ENCODE results near the gene GMDS.
"Not testable (repeated sequence)": the region's sequence is repeated elsewhere in the genome, so short reads cannot be mapped to it uniquely, and the experiment has no call there.

The GMDS gene

DNA sequence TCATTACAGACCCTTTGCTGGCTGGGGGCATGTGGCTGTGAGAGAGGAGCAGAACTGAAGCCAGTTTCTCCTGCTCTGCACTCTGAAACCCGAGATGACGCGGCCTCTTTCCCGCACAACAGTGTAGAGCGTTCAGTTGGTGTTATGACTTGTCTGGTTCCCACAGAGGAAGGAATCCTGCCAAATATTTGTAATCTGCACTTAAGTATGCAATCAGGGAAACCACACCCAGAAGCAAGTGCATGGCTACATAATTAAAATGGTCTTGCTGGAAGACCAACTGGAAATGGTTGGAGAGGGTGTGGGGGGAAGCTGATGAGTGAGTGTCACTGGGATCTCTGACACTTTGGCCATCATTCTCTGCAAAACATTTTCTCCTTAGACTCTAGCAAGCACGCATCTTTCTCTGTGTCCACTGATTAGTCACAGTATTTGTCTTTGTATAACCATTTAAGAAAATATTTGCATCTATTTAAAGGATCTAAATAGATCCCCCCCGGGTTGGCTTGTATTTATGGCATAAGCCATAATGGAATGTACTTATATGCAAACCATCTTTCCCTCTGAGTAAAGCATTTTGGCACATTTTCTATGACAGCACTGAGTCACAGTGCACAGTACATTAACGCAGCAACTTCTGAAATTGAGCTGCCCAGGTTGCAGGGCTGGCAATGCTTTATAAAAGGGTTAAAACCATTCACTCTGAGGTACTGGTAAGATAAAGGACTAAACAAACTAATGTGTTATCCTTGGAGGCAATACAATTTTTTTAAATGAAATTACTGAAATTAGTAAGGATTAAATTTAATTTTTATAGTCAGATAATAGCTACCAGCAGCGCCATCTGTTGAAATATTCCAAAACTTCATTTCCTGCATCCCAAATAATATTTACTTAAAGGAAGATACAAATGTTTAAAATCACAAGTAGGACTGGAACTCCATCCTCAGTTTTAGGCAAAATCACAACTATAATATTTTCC lies 559.0 kb downstream of the GMDS start:
- Histone ChIP-seq H3K9me3 (ENCODE audit: low read length) (no peaks in the 10 kb centered on the region), H3K36me3 (ENCODE audit: insufficient read depth, low read length) (no peaks in the 10 kb centered on the region), H3K4me1 (ENCODE audit: insufficient read depth, low read length) (no peaks in the 10 kb centered on the region), H3K4me3 (ENCODE audit: low read depth in 1 of 2, low read length in 2 of 2) (no peak overlapping the region), H3K27ac (ENCODE audit: low read depth, low read length) (no peak overlapping the region), H3K9ac (ENCODE audit: low read length) (no peak overlapping the region), H3K27me3 (ENCODE audit: control insufficient read depth in 1 of 2, insufficient read depth in 2 of 2, low read length in 2 of 2) (no peaks in the 10 kb centered on the region)

GRCh38 chr6:1679688-1680068 lies 565.7 kb downstream of the GMDS start:
- H3K9ac ChIP-seq (ENCODE audit: low read length): no peak overlapping the region
- H3K27ac ChIP-seq (ENCODE audit: low read depth, low read length): no peak overlapping the region
- no peak overlapping the region for H3K4me3 ChIP-seq (ENCODE audit: low read depth in 1 of 2, low read length in 2 of 2)
- H3K9me3 ChIP-seq (ENCODE audit: low read length): no peaks in the 10 kb centered on the region
- no peaks in the 10 kb centered on the region for H3K36me3 ChIP-seq (ENCODE audit: insufficient read depth, low read length)
- no peaks in the 10 kb centered on the region for H3K27me3 ChIP-seq (ENCODE audit: control insufficient read depth in 1 of 2, insufficient read depth in 2 of 2, low read length in 2 of 2)
- H3K4me1 ChIP-seq (ENCODE audit: insufficient read depth, low read length): peaks cover 5% of the 10 kb centered on the region

- Histone ChIP-seq H3K9me3 (ENCODE audit: low read length) (no peaks in the 10 kb centered on the region), H3K4me3 (ENCODE audit: low read depth in 1 of 2, low read length in 2 of 2) (no peak overlapping the region), H3K36me3 (ENCODE audit: insufficient read depth, low read length) (no peaks in the 10 kb centered on the region), H3K27me3 (ENCODE audit: control insufficient read depth in 1 of 2, insufficient read depth in 2 of 2, low read length in 2 of 2) (no peaks in the 10 kb centered on the region), H3K9ac (ENCODE audit: low read length) (no peak overlapping the region), H3K27ac (ENCODE audit: low read depth, low read length) (no peak overlapping the region), H3K4me1 (ENCODE audit: insufficient read depth, low read length) (peaks cover 5% of the 10 kb centered on the region)
Measured at GRCh38 chr6:1679031-1679687, 566.2 kb downstream of the GMDS start.

DNA sequence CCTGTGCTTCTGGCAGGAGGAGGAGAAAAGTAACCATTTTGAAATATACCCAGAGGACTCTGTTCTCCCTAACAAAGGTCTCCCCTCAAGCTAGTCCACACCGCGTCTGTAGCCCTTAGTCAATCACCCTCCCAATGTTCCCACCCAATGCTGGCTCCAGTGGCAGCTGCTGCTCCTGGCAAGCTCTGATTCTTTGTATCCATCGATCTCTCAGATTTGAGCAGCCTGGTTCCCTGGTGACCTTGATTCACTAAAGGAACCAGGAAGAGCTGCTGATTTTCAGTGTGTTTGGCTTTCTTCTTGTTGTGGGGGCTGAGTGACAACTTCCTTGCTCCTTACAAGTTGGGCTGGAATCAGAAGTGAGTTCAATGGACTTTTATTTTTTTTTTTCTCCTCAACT lies 567.2 kb downstream of the GMDS start:
- H3K4me1 ChIP-seq (ENCODE audit: insufficient read depth, low read length): peaks cover 5% of the 10 kb centered on the region
- H3K27me3 ChIP-seq (ENCODE audit: control insufficient read depth in 1 of 2, insufficient read depth in 2 of 2, low read length in 2 of 2): no peaks in the 10 kb centered on the region
- H3K4me3 ChIP-seq (ENCODE audit: low read depth in 1 of 2, low read length in 2 of 2): no peak overlapping the region
- no peaks in the 10 kb centered on the region for H3K9me3 ChIP-seq (ENCODE audit: low read length)
- H3K9ac ChIP-seq (ENCODE audit: low read length): no peak overlapping the region
- H3K36me3 ChIP-seq (ENCODE audit: insufficient read depth, low read length): no peaks in the 10 kb centered on the region
- no peak overlapping the region for H3K27ac ChIP-seq (ENCODE audit: low read depth, low read length)

GRCh38 chr6:1672379-1672778 lies 573.0 kb downstream of the GMDS start:
- no peaks in the 10 kb centered on the region for H3K9me3 ChIP-seq (ENCODE audit: low read length)
- no peak overlapping the region for H3K27ac ChIP-seq (ENCODE audit: low read depth, low read length)
- no peak overlapping the region for H3K4me3 ChIP-seq (ENCODE audit: low read depth in 1 of 2, low read length in 2 of 2)
- H3K9ac ChIP-seq (ENCODE audit: low read length): no peak overlapping the region
- no peaks in the 10 kb centered on the region for H3K4me1 ChIP-seq (ENCODE audit: insufficient read depth, low read length)
- no peaks in the 10 kb centered on the region for H3K27me3 ChIP-seq (ENCODE audit: control insufficient read depth in 1 of 2, insufficient read depth in 2 of 2, low read length in 2 of 2)
- no peaks in the 10 kb centered on the region for H3K36me3 ChIP-seq (ENCODE audit: insufficient read depth, low read length)

- Histone ChIP-seq H3K27ac (ENCODE audit: low read depth, low read length) (no peak overlapping the region), H3K4me3 (ENCODE audit: low read depth in 1 of 2, low read length in 2 of 2) (no peak overlapping the region), H3K27me3 (ENCODE audit: control insufficient read depth in 1 of 2, insufficient read depth in 2 of 2, low read length in 2 of 2) (no peaks in the 10 kb centered on the region), H3K9me3 (ENCODE audit: low read length) (no peaks in the 10 kb centered on the region), H3K36me3 (ENCODE audit: insufficient read depth, low read length) (no peaks in the 10 kb centered on the region), H3K4me1 (ENCODE audit: insufficient read depth, low read length) (no peaks in the 10 kb centered on the region), H3K9ac (ENCODE audit: low read length) (no peak overlapping the region)
Measured at GRCh38 chr6:1670711-1671462, 574.5 kb downstream of the GMDS start.

GRCh38 chr6:1669996-1670395 lies 575.4 kb downstream of the GMDS start:
- H3K4me3 ChIP-seq (ENCODE audit: low read depth in 1 of 2, low read length in 2 of 2): no peak overlapping the region
- no peak overlapping the region for H3K27ac ChIP-seq (ENCODE audit: low read depth, low read length)
- H3K4me1 ChIP-seq (ENCODE audit: insufficient read depth, low read length): no peaks in the 10 kb centered on the region
- H3K27me3 ChIP-seq (ENCODE audit: control insufficient read depth in 1 of 2, insufficient read depth in 2 of 2, low read length in 2 of 2): no peaks in the 10 kb centered on the region
- no peak overlapping the region for H3K9ac ChIP-seq (ENCODE audit: low read length)
- H3K9me3 ChIP-seq (ENCODE audit: low read length): no peaks in the 10 kb centered on the region
- no peaks in the 10 kb centered on the region for H3K36me3 ChIP-seq (ENCODE audit: insufficient read depth, low read length)

GRCh38 chr6:1668456-1668855 lies 576.9 kb downstream of the GMDS start:
- not testable (repeated sequence) for H3K9ac ChIP-seq (ENCODE audit: low read length); H3K36me3 ChIP-seq (ENCODE audit: insufficient read depth, low read length); H3K27ac ChIP-seq (ENCODE audit: low read depth, low read length); H3K4me3 ChIP-seq (ENCODE audit: low read depth in 1 of 2, low read length in 2 of 2); H3K27me3 ChIP-seq (ENCODE audit: control insufficient read depth in 1 of 2, insufficient read depth in 2 of 2, low read length in 2 of 2); H3K9me3 ChIP-seq (ENCODE audit: low read length); H3K4me1 ChIP-seq (ENCODE audit: insufficient read depth, low read length)

DNA sequence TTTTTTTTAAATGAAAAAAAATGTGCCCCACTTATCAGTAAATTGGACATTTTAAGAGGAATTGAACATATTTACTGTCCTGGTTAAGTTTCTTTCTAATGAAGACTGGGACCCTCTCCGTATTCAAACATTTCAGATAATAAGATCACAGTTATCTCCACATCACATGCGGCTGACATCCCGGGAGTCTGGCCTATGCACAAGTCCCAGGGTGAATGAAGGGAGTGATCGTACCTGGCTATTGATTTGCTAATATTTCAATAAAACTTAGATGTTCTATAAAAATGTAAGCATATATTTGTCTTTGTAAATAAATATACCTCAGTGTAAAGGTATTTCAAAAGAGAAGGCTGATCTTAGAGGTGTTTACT lies 577.6 kb downstream of the GMDS start:
- Histone ChIP-seq H3K36me3 (ENCODE audit: insufficient read depth, low read length) (no peaks in the 10 kb centered on the region), H3K4me1 (ENCODE audit: insufficient read depth, low read length) (no peaks in the 10 kb centered on the region), H3K9ac (ENCODE audit: low read length) (no peak overlapping the region), H3K27me3 (ENCODE audit: control insufficient read depth in 1 of 2, insufficient read depth in 2 of 2, low read length in 2 of 2) (no peaks in the 10 kb centered on the region), H3K27ac (ENCODE audit: low read depth, low read length) (no peak overlapping the region), H3K9me3 (ENCODE audit: low read length) (no peaks in the 10 kb centered on the region), H3K4me3 (ENCODE audit: low read depth in 1 of 2, low read length in 2 of 2) (no peak overlapping the region)

DNA sequence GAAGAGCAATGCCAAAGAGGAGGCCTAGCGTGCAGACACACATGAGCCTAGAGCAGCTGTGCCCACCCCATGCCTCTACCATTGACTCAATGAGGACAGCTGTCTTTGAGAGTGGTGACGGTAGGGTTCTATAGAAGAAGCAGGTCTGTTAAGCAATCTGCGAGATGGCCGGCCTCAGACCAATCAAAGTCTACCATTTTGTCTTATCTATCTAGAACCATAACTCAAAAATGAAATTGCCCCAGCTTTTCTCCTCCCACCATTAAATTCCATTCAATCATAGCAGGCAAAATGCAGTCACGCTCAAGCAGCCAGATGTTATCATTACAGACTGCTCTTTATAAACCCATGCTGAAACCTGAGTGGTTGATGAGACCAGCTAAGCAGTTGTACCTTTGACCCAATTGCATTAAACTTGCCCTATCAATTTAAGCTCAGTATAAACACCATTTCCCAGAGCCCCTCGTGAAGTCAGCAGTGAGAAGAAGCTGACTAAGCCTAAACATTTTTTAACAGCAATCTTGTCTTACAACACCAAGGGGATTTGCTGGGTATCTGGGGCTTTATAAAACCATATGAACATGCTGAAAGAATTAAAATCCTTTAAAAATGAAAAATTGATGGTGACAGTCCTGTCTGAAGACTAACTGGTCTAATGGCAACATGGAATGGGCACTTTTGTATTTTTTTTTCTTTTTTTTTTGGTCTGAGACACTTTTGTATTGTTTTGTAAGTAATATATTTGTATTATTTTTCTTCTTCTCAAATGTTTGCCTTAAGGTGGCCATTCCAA lies 578.2 kb downstream of the GMDS start:
- H3K27me3 ChIP-seq (ENCODE audit: control insufficient read depth in 1 of 2, insufficient read depth in 2 of 2, low read length in 2 of 2): no peaks in the 10 kb centered on the region
- H3K9me3 ChIP-seq (ENCODE audit: low read length): no peaks in the 10 kb centered on the region
- no peak overlapping the region for H3K4me3 ChIP-seq (ENCODE audit: low read depth in 1 of 2, low read length in 2 of 2)
- H3K36me3 ChIP-seq (ENCODE audit: insufficient read depth, low read length): no peaks in the 10 kb centered on the region
- H3K27ac ChIP-seq (ENCODE audit: low read depth, low read length): no peak overlapping the region
- no peak overlapping the region for H3K9ac ChIP-seq (ENCODE audit: low read length)
- H3K4me1 ChIP-seq (ENCODE audit: insufficient read depth, low read length): no peaks in the 10 kb centered on the region

DNA sequence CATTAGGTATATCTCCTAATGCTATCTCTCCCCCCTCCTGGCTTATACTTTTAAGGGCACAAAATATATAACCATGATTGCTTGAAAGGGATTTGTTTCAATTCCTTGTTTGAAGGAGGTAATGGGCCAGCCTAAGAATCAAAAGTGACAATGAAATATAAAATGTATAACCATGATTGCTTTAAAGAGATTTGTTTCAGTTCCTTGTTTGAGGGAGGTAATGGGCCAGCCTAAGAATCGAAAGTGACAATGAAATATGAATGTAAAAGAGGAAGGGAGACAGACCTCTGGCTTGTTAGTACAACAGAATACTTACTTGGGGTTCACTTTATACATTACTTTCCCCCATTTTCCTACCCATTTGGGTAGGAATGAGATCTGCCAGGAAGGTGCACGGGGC lies 580.2 kb downstream of the GMDS start:
- no peaks in the 10 kb centered on the region for H3K9me3 ChIP-seq (ENCODE audit: low read length)
- no peaks in the 10 kb centered on the region for H3K27me3 ChIP-seq (ENCODE audit: control insufficient read depth in 1 of 2, insufficient read depth in 2 of 2, low read length in 2 of 2)
- no peak overlapping the region for H3K4me3 ChIP-seq (ENCODE audit: low read depth in 1 of 2, low read length in 2 of 2)
- no peaks in the 10 kb centered on the region for H3K4me1 ChIP-seq (ENCODE audit: insufficient read depth, low read length)
- no peak overlapping the region for H3K27ac ChIP-seq (ENCODE audit: low read depth, low read length)
- H3K36me3 ChIP-seq (ENCODE audit: insufficient read depth, low read length): no peaks in the 10 kb centered on the region
- H3K9ac ChIP-seq (ENCODE audit: low read length): no peak overlapping the region

Measured in muscle layer of colon (tissue), 2 donors.